Skeletal muscle cell (primary cell): Measurements from ENCODE around the gene DGLUCY.
"Not testable (repeated sequence)": the region's sequence is repeated elsewhere in the genome, so short reads cannot be mapped to it uniquely, and the experiment has no call there.

Experiments used
- DNase-seq: peaks from one replicate; pipeline ENCODE4 v3.0.0-alpha.2; 2010; ENCODE audit warnings: low read depth
- H3K4me3 ChIP-seq: 2 replicates; pipeline ENCODE4 v1.5.1; 2011; ENCODE audit warnings: low read depth, mild to moderate bottlenecking, control low read depth, low read length, moderate library complexity

Gene DGLUCY

DNA sequence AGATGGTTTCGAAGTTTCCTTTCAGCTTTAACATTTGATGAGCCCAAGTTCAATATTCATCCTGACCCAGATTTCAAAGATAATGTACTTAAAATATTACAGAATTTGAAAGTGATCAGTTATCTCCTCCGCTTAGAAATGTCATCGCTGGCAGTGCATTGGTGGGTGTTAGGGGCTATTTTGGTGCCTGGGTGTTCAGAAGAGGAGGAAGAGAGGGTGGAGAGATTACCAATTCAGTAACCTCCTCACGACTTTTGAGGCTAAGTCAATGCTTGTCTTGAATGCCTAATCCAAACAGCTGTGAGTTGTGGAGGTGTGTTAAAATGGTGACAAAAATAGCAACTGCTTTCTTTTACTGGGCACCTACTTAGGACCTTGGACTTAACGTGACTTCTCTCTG, 13.8 kb upstream of the DGLUCY start:
- DNase-seq, result no peak
- H3K4me3 ChIP-seq, result no peak overlapping the region

DNA sequence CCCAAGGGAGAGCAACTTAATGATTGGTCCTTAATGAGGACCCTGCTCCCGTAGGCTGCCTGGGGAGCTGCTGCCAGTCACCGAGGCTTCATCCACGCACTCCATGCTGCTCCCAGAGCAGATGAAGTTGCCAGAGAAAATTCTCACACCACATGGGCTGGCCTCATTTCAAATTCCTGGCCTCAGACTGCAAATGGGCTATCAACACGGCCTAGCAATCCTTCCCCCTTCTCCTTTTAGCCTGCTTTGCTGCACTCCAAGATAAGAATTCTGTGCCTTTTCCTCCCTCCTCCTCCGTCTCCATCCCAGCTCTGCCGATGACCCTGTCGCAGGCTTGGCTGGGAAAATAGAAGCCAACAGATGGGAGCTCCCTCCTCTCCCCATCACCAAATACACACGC, 10.8 kb upstream of the DGLUCY start:
- no peak for DNase-seq

DNA sequence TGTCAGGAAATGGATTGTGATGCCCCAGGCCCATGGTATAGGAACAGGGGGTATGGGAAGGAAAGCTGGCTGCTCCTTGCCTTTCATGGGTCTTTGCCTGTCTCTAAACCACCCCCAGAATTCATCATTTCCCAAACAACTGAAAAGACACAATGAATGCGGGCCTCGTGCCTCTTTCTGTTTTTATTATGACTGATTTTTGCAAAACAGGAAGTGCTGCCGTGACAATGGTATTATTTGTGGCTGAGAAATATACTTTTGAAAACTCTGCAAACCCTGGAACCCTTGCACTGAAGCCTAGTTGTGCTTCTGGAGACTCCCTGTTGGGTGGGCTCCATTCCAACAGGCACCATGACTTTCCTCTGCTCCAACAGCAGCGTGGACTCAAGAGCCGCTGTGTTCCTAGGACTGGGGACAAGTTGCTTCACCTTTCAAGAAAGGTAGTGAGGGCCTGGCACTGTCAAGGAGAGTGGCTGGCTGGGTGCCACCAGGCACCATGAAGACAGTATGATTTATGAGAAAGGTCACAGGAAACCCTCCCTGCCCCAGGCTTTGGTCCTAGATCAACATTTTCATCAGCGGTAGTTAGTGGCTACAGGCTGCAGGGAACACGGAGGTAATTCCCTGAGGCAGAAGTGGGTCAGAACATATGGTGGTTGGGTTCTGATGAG, 4.8 kb upstream of the DGLUCY start:
- no peak for DNase-seq

More for the DNA sequence above, 10.8 kb upstream of the DGLUCY start:
- no peak overlapping the region for H3K4me3 ChIP-seq

DNA sequence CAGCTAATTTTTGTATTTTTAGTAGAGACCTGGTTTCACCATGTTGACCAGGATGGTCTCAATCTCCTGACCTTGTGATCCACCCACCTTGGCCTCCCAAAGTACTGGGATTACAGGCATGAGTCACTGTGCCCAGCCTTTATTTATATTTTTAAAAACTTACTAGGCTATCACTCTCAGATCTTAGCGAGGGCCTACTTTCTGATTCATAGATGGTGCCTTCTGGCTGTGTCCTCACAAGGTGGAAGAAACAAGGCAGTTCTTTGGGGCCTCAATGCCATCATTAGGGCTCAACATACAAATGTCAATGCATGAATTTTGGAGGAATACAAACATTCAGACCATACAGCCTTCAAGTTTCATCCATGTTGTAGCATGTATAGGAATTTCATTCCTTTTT, 2.4 kb upstream of the DGLUCY start:
- no peak overlapping the region for H3K4me3 ChIP-seq
- DNase-seq, result no peak

More for the DNA sequence above, 4.8 kb upstream of the DGLUCY start:
- H3K4me3 ChIP-seq, result no peak overlapping the region

DNA sequence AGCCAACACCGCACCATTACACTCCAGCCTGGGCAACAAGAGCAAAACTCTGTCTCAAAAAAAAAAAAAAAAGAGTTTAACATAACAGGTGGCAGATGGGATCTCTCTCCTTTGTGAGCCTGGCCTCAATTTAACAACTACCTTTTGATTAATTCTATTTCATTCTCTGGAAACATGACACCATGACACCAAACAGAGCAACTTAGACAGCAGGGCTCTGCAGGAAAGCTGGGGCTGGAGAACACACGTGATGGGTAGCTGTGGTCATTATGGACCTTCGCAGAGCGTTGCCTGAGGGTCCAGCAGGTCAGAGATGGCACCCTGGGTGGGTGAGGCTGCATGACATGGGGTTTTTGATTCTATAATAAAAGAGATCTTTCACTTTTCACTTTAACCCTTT, 1.7 kb upstream of the DGLUCY start:
- no peak for DNase-seq
- H3K4me3 ChIP-seq, result no peak overlapping the region

DNA sequence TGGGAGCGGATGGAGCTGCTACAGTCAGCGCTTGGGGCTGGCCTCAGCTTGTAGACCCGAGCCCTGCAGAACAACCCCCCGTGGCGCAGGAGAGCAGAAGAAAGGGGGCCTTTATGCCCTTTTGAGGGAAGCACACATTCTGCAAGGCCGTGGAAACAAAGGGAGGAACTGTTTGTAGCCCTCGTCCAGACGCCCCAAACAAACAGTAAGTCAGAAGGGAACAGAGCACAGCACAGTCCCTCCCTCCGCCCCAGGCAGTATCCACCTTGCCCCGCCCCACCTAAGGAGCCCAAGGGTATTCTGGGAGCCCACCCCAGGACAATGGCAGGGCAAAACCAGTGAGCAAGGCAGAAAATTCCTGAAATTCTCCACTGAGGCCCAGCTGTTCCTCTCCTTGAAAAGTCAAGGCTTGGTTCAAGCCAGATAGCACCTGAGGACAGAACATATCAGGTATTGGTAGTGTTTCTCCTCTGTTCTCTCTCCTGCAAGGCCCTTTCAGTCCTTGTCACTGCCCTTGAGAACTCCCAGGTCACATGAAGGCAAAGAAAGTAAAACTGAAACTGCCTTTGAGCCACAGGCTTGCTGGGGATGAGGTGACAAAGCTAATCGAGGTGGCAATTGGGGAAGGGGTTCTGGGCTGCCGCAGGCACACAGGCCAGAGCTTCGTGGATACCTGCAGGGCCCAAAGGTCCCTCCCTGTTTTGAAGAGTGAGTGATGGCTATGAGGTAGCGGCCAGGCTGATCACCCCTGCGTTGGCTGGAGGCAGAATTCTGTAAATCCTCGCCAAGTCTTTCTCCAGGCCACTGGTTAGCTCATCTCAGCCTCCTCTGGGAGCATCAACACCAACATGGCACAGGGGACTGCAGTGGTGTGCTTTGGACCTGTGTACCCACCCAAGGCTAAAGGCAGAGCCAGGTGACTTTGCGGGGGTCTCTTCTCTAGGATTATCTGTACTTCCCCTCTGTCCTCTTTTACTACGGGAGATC, 499 bp downstream of the DGLUCY start:
- DNase-seq, result no peak
- H3K4me3 ChIP-seq, result peak overlapping the region; percentile 59

DNA sequence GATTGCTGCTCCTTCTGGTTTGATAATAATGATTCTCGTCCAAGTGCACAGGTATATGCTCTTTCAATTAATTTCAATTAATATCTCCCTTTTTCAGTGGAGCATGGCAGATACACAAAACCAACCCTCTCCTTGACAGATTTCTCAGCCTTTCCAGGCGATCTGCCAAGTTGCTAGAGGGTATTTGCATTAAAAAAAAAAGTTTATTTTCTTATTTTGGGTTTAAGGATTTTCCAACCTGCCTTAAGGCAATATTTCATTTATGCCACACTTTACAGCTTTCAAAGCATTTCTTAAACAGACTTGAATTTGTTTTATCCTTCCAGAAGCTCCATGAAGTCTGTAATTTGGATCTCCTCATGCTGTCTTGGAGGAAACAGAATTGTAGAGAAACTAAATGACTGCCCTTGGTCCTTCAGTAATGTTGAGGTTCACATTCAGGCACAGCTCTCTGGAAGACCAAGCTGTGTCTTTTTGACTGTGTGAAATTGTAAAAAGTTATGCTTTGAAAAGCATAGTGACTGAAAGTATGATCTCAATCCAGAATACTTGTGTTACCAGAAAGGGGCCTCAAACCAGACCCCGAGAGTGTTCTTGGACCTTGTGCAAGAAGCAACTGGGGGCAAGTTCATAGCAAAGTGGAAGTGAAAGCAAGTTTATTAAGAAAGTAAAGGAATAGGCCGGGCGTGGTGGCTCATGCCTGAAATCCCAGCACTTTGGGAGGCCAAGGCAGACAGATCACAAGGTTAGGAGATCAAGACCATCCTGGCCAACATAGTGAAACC, 2.3 kb downstream of the DGLUCY start:
- no peak overlapping the region for H3K4me3 ChIP-seq
- no peak for DNase-seq

DNA sequence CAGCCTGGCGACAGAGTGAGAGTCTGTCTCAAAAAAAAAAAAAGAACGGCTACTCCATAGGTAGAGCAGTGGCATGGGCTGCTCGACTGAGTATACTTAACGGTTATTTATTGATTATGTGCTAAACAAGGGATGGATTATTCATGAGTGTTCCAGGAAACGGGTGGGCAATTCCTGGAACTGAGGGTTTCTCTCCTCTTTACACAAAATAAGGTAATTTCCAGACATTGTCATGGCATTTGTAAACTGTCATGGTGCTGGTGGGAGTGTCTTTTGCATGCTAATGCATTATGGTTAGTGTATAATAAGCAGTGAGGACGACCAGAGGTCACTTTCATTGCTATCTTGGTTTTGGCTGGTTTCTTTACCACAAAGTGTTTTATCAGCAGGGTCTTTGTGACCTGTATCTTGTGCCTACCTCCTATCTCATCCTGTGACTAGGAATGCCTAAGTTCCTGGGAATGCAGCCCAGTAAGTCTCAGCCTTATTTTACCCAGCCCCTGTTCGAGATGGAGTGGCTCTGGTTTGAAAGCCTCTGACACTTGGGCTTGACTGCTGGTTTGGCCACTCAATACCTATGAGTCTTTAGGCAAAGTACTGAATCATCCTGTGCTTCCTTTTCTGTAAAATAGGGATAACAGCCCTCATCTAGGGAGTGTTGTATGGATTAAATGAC, 3.2 kb downstream of the DGLUCY start:
- no peak overlapping the region for H3K4me3 ChIP-seq
- DNase-seq, result no peak

DNA sequence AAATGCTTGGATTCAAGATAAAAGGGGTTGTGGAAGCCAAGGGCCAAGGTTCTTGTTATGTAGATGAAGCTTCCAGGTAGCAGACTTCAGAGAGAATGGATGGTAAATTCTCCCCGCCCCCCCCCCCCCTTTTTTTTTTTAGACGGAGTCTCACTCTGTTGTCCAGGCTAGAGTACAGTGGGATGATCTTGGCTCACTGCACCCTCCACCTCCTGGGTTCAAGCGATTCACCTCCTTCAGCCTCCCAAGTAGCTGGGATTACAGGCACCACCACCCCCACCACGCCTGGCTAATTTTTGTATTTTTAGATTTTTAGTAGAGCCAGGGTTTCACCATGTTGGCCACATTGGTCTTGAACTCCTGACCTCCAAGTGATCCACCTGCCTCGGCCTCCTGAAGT, 4.1 kb downstream of the DGLUCY start:
- no peak overlapping the region for H3K4me3 ChIP-seq
- no peak for DNase-seq

DNA sequence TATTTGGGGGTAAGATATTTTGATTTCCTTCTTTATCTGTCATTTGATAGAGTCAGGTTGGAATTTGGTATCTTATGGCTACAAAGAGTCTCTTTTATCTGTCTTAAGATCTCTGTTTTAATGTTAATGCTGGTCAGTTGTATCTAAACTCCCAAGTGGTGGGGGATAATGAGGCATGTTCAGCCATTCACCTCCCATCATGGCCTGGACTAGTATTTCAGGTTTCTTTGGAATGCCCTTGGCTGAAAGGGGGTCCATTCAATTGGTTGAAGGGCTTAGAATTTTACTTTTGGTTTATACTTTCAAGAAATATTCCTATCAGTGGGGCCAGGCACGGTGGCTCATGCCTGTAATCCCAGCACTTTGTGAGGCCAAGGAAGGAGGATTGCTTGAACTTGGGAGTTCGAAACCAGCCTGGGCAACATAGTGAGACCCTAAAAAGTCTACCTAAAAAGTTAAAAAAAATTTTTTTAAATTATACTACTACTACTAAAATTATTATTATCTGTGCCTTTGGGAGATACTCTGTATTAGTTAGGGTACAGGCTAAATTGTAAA, 4.7 kb downstream of the DGLUCY start:
- no peak for DNase-seq
- no peak overlapping the region for H3K4me3 ChIP-seq

DNA sequence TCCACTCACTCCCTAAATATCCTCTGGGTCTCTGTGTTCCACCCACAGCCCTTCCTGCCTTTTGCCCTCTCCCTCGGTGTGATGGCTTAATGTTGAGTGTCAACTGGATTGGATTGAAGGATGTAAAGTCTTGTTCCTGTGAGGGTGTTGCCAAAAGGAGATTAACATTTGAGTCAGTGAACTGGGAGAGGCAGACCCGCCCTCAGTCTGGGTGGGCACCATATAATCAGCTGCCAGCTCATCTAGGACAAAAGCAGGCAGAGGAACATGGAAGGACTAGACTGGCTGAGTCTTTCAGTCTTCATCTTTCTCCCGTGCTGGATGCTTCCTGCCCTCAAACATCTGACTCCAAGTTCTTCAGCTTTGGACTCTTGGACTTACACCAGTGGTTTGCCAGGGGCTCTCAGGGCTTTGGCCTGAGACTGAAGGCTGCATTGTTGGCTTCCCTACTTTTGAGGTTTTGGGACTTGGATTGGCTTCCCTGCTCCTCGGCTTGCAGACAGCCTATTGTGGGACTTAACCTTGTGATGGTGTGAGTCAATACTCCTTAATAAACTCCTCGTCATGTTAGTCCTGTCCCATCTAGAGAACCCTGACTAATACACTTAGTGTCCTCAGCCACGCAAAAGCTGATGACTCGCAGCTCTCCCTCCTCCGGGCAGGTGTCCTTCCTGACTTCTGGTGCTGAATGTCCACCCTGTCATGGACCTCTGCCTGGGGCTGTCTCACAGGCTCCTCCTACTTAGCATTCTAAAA, 5.9 kb downstream of the DGLUCY start:
- peak; percentile 25 for DNase-seq
- H3K4me3 ChIP-seq, result no peak overlapping the region

DNA sequence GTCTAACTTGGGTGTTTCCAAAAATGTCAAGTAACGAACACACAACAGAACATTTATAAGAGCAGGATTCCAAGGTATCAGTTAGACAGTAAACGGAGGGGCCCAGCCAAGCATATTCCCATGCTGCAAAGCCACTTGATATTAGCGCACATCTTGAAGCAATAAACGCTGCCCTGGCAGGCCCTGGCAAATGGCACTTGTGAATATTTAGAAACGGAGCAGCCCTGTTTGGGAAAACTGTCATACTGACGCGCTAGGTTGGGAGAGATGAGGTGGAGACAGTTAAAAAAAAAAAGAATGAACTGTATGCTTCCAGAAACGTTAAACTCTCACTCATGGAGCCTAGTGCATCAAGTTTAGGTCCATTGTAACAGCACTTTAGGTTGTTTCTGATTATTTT, 9.3 kb downstream of the DGLUCY start:
- no peak overlapping the region for H3K4me3 ChIP-seq
- no peak for DNase-seq

DNA sequence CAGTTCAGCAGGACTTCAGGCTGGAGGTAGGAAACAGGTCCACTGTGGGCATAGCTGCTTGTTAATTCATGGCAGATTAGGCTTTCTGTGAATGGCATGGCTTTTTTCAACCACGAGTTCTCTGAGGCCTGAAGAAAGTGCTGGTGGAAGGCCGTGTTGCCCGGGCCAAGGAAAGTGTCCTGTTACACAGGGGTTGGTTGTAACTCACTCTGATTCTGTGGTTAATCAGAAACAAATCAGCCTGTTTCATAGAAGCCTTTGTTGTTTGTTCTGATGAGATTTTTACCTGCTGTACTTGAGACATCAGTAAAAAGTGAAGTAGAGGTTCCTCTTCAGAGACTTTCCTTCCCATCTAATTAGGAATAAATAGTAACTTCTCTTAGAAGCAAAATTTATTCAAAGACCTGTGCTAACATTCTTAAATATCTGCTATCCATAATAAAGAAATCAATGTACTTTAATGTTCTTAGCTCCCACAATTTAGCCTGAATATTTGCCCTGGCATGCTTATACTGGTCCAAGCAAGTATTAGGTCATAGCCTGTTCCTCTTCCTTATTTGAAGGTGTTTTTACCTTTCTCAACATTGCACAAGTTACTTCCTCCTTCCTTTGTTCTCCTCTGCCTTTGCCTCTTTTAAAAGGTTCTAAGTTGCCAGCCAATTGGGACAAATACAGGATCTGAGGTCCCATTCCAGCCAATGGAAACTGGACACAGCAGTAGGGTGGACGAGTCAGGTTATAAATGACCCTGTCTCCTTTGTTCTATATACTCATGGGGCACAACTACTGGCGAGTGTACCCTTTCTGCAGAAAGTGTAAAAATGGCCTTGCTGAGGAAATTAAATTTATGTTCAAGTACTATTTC, 10.8 kb downstream of the DGLUCY start:
- DNase-seq, H3K4me3 ChIP-seq: not testable (repeated sequence)

DNA sequence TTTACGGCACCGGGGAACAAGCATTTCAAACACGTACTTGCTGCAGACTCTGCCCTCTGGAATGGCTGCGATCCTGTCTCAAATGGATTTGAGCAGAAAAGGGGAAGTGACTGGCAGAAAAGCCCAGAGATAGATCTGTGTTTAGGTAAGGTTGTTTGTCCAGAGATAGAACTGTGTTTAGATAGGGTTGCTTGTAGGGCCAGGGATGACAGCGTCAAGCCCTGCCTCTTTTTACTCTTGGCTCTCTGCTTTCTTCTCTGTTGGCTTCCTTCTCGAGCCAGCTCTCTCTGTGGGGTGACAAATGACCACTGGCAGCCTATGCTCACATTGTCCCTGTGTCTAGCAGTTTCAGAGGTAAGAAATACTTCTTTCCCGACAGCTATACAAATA, 11.4 kb downstream of the DGLUCY start:
- DNase-seq, result no peak
- no peak overlapping the region for H3K4me3 ChIP-seq

DNA sequence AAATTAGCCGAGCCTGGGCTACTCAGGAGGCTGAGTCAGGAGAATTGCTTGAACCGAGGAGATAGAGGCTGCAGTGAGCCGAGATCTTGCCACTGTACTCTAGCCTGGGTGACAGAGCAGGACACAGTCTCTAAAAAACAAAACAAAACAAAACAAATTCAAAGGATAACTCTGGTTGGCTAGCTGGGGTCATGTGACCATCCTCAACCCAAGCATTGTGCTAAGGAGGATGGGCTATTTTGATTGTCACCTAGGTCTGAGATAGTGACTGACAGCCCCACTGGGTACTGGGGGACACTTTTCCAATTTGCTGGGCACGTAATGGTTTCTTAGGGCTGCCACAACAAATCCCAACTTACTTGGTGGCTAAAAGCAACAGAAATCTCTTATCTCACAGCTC, 11.9 kb downstream of the DGLUCY start:
- no peak overlapping the region for H3K4me3 ChIP-seq
- DNase-seq, result no peak

DNA sequence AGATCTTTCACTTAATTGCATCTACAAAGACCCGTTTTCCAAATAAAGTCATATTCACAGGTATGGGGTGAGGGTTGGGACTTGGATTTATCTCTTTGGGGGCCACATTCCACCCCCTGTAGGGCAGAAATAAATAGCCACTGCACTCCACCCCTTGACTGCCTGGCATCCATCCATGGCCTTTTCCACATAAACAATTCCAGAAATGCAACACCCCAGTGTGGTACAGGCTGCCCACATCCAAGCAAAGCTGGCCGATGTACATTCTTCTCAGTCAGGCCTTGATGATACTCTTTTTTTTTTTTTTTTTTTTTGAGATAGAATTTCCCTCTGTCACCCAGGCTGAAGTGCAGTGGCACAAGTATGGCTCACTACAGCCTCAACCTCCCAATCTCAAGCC, 12.9 kb downstream of the DGLUCY start:
- H3K4me3 ChIP-seq, result no peak overlapping the region
- DNase-seq, result no peak

DNA sequence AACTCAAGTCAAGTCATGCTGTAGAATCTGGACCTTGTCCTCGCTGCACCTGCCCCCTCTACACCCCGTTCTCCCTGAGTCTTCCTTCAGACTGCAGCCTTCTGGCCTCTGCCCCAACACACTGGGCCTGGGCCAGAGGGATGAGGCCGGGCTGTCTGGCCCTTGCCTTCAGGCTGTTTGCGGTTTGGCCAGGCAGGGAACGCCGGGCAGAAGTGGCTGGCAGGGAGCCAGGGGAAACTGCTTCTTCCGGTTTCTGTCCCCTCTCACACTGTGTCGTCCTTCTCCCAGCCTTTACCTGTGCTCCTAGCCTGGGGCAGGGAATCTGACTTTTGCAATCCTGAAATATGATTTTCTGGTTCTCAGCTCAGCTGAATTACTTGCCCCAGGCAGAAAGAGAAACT, 13.5 kb downstream of the DGLUCY start:
- DNase-seq, result no peak
- H3K4me3 ChIP-seq, result no peak overlapping the region

DNA sequence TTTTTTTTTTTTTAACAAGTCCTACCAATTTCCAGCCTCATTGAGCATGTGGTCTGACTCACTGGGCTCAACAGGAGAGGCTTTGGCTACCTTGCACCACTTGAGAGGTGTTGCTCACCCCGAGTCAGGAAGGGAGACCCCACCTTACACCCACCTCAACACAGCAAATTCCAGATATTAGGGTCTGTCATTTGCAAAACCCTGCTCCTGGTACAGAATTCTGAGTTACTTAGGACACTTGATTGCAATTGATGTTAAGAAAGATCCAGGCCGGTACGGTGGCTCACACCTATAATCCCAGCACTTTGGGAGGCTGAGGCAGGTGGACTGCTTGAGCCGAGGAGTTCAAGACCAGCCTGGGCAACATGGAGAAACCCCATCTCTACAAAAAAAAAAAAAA, 14.1 kb downstream of the DGLUCY start:
- no peak overlapping the region for H3K4me3 ChIP-seq
- DNase-seq, result no peak
